ENCODE measurements around the gene BHMT2.

Gene BHMT2

DNA sequence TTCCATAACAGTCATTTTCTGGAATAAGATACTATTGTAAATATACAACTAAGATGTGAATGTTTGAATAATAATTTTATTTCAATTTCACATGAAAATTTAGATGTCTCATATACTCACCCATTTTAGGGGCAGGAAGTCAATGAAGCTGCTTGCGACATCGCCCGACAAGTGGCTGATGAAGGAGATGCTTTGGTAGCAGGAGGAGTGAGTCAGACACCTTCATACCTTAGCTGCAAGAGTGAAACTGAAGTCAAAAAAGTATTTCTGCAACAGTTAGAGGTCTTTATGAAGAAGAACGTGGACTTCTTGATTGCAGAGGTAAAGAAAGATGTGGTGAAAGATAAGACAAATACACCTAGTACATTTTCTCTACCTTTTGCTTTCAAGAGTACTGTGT is 50.7 kb downstream of the BHMT2 start:
- DNase-seq (ENCODE audit: low read depth, low spot score), result no peak

GRCh38 chr5:79122973-79123372 is 53.4 kb downstream of the BHMT2 start:
- DNase-seq (ENCODE audit: low read depth, low spot score), result no peak

- DNase-seq (ENCODE audit: low read depth, low spot score), result no peak
These were observed 55.0 kb downstream of the BHMT2 start for GRCh38 chr5:79124607-79125006.

GRCh38 chr5:79130781-79131180 is 61.2 kb downstream of the BHMT2 start:
- DNase-seq (ENCODE audit: low read depth, low spot score), result no peak

GRCh38 chr5:79133121-79133656 is 63.6 kb downstream of the BHMT2 start:
- no peak for DNase-seq (ENCODE audit: low read depth, low spot score)

GRCh38 chr5:79133657-79134451 is 64.3 kb downstream of the BHMT2 start:
- peak; percentile 54 for DNase-seq (ENCODE audit: low read depth, low spot score)

DNA sequence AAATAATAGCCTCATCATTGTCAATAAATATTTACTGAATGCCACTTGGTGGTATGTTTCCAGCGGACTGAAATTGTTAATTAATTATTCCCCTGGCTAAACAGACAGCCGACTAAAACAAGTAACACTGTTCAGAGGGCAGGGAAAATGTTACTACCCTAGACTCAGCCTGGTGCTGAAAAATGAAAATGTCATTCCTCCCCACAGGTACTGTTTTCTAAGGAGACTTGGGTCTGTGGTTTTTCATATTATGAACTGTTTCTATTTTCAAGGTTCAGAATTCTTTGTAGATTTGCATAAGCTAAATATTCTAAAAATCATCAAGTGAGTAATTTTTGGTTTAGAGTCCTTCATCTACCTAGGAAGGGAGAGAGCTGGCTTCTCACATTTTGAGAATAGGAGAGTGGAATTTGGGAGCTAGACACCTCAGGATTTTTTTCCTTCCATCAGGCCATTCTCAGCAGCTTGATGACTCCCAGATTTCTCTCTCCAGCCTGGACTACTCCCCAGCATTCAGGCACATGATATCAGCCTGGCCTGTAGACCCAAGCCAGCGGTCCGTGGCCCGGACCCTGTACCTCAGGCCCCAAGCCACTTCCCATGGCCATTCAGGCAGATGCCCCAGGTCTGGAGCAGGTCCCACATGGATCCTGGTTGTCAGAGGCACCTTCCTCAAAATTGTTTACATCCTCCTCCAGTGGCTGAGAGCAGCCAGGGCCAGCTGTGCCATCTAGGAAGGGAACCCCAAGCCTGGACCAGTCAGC is 66.4 kb downstream of the BHMT2 start:
- DNase-seq (ENCODE audit: low read depth, low spot score), result no peak

DNA sequence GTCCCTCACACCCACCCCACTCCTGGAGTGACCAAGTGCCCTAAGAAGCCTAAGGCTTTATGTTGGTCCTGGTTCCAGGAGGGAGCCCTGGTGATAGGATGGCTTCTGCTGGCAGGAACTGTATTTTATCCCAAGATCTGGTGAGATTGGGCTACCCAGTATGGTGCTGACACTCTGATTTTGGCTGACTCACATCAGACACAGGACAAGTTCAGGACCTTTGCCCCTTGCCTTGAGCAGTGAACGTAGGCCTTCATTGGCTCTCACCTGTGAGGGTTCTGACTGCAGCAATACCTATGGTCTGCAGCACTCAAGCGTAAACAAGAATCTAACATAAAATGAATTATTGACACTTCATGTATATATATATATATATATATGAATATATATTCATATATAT is 67.1 kb downstream of the BHMT2 start:
- DNase-seq (ENCODE audit: low read depth, low spot score), result no peak
